GM11168 (cell line): ENCODE measurements around the gene QSOX1.

Source experiments
- in situ Hi-C: fragments of 300-500 bp; cut with MboI; formaldehyde crosslinking; loops from one replicate; pipeline ENCODE4 v1.12.0; 2022; ENCODE audit warnings: low sequenced_read_pairs; ENCODE audit not compliant: unreplicated experiment

The QSOX1 gene

GRCh38 chr1:180167721-180168467, 13.2 kb downstream of the QSOX1 start:
- in situ Hi-C loops: loop anchor here (25.0 kb wide), 2 partner anchors 306 to 456 kb away; no protein-coding TSS in a partner anchor

DNA sequence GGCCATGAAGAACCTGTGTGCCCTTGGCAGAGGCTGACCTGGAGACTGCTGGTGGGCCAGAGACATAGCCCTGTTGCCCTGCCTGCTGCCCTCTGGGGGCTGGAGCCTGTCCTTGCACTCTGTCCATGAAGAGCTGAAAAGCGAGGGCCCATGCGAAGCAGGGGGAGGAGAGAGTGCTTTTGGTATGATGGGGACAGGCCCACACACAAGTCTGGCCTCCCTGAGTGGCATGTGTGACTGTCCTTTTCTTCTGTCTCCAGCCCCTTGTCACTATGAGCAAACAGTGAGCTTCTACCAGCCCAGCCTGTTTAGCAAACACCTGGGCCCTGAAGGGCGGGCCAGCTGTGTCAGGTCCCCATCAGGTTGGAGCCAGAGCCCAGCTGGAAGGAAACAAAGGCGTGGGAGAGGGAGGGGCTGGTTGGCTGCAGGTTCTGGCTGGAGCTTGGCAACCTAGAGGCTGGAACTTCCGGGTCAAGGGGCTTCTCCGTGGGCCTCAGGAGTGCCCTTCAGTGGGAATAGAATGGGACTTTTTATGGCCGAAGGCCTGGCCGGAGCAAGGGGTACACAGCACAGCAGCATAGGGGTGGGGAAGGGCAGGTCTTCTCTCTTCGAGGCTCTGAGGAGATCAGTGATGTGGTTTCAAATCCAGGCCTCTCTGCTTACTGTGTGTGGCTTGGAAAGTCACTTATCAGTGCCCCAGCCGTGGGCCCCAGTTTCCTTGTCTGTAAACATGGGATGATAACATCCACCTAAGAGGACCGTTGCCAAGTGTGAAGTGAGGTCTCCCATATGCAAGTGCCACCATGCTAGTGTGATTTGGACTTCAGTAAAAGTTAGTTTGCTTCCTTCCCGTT, 14.3 kb downstream of the QSOX1 start:
- in situ Hi-C loops: loop anchor here (25.0 kb wide), 2 partner anchors 307 to 457 kb away; no protein-coding TSS in a partner anchor

GRCh38 chr1:180169640-180170195, 15.0 kb downstream of the QSOX1 start:
- in situ Hi-C loops: loop anchor here (25.0 kb wide), 2 partner anchors 307 to 457 kb away; no protein-coding TSS in a partner anchor

DNA sequence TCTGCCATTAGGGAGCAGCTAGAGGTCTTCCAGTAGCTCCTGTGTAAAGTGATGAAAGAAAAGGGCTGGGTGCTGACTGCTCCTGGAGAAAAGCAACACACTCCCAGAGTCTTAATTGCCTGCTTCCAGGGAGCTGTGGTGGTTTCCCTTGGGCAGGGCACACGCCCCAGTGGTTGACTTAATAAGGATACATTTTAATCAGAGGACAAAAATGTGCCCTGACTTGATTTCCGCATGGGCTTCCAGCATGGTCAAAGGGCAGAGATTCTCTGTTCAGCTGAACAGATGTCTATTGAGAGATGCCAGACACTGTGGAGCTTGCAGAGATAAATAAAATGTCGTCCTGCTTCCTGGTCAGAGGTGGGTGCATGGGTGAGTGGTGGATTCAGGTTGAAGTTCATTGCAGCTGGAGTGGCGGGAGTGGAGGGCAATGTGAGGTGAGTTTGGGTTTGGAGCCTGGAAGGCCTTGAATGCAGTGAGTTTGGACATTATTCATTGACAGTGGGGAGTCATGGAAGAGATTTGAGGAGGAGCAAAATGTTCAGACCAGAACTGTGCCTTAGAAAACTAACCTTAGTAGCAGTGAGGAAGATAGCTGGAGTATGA, 16.0 kb downstream of the QSOX1 start:
- in situ Hi-C loops: loop anchor here (25.0 kb wide), 2 partner anchors 308 to 458 kb away; no protein-coding TSS in a partner anchor

DNA sequence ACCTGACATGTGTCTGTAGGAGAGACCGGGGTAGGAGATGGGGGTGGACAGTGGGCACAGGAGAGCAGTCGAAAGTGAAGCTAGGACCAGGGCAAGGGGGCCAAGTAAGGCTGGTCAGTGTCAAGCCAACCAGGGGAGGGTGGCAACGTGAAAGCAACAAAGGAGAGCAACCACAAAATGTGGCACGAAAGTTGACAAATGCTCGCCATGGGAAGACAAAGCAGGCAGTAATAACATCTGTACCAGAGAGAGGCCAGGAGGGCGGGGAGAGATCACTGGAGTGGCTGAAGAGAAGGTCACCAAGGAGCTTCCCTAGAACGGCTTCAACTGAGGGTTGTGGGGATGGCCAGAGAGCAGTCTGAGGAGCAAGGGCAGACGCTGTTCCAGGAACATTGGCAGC, 17.0 kb downstream of the QSOX1 start:
- in situ Hi-C loops: loop anchor here (25.0 kb wide), 2 partner anchors 309 to 459 kb away; no protein-coding TSS in a partner anchor

DNA sequence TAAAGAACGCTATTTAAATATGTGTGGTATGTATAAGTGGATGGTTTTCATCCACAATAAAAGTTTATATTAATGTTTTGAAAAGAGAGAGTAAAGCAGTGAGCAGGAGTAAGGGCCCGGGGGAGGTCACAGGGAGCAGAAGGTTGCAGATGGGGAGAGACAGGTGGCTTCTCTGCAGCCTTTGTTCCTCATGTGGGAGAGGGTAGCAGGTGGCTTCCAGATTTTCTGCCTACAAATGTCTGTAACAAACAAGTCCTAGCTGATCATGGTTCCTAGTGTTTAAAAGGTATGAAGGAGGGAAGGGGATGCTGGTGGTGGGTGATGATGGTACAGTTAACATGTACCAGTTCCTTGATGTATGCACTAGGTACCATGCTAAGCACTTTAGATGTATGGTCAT, 18.8 kb downstream of the QSOX1 start:
- in situ Hi-C loops: loop anchor here (25.0 kb wide), 2 partner anchors 311 to 461 kb away; no protein-coding TSS in a partner anchor

DNA sequence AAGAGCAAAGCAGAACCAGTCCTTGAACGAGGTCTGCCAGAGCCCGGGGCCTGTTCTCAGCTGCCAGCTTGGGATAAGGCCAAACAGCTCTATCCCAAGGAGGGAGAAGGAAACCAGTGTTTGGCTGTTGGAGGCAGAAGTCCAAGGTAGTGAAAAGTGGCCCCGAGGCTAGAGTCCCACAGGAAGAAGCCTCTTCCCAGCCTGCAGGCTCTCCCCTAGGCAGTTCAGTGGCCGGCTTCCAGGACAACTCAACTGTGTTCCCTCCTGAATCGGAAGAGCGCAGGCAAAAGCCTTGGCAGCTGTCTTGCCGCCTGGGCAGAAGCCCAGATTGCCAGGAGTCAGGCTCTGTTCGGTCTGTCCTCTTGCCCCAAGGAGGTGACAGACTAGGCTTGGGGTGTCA, 19.3 kb downstream of the QSOX1 start:
- in situ Hi-C loops: loop anchor here (25.0 kb wide), 2 partner anchors 312 to 462 kb away; no protein-coding TSS in a partner anchor

DNA sequence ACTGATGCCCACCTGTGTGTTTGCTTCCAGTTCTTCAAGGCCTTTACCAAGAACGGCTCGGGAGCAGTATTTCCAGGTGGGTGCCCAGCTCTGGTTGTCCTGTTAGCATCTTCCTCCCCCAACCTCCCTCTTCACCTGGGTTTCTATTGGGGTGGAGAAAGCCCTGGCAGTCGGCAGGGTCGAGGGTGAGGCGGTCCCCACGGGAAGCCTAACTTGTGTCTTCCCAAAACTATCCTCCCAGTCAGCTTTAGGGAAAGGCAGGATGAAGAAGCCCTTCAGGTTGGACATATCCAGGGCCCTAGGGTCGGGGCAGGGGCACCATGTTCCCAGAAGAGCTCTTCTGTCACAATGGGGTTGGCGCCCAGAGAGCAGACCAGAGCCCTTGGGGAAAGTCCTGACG, 20.6 kb downstream of the QSOX1 start:
- in situ Hi-C loops: no loop called here

- in situ Hi-C loops: no loop called here
Observed at GRCh38 chr1:180175806-180176205, 21.1 kb downstream of the QSOX1 start.

DNA sequence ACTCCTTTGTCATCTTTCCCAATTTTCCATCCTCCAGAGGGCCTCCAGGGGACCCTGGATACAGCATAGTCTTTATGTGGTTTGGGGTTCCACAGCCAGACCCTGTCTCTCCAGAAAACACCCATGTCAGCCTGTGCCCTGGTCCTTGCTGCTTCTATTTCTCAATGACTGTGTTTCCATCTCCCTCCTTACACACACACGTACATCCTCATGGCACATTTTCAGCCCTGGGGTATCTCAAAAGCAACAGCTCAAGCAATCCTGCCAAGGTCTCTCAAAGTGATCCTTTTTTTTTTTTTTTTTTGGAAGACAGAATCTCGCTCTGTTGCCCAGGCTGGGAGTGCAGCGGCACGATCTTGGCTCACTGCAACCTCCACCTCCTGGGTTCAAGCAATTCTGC, 22.3 kb downstream of the QSOX1 start:
- in situ Hi-C loops: no loop called here

DNA sequence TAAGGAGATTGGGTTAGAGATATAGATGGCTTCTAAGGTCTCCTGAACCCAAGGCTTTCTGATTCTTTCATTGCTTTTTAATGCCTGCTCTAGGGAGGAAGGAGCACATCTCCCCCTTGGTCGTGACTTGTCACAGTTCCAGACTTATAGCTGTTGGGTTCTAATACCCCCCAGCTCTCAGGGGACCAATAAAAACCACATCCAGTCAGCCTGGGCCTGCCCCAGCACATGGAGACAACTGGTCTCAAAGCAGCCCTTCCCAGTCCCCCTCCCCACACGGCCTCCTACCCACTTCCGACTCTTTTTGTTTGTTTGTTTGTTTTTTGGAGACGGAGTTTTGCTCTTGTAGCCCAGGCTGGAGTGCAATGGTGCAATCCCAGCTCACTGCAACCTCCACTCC, 23.3 kb downstream of the QSOX1 start:
- in situ Hi-C loops: no loop called here

GRCh38 chr1:180178511-180179161, 24.0 kb downstream of the QSOX1 start:
- in situ Hi-C loops: no loop called here

- in situ Hi-C loops: no loop called here
Observed at GRCh38 chr1:180179162-180179957, 24.7 kb downstream of the QSOX1 start.

- in situ Hi-C loops: no loop called here
Observed at GRCh38 chr1:180181048-180181447, 26.4 kb downstream of the QSOX1 start.

GRCh38 chr1:180181996-180182642, 27.4 kb downstream of the QSOX1 start:
- in situ Hi-C loops: no loop called here

DNA sequence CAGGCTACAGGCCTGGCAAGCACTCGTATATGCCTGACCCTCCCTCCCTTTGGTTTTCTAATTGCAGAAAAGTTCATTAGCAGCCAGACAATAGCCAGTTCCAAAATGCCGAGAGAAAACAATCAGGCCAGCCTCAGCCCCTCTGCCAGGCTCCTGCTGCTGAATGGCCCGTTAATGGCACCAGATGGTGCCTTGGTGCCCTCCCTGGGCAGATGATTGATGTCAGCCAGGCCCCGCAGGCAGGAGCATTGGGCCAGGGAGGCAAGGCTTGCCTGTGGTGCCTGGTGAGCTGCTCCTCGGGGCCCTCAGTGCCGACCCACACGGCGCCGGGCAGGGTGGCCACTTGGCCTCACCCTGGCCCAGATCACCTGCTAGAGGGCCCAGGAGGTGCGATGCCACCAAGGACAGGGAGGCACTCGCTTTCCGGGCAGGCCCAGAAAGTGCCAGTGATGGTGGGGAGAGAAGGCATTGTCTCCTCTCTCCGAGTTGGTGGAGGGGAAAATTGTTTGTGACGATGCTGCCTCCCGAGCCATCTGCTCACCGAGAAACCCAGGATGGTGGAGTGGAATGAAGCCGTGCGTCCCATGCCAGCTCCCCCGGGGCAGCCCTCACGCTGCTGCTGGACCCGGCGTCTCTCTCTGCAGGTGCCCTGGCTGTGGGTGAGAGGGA, 28.1 kb downstream of the QSOX1 start:
- in situ Hi-C loops: no loop called here

DNA sequence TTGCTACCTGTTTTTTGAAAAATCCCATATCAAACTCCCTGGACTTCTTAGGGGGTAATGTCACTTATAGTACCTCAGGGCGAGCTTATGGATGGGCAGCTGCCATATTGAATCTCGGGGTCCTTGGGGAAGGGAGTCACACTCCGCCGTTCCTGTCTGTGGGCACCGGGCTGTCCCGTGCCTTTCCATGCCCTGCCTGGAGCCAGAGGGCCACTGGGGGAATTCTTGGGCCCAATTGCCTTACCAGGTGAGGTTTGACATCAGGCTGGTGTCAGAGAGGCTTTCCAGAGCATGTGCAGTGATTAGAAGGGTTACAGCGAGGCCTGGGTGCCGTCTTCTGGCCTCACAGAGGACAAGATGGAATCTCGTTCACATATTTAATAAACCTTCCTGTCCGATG, 28.8 kb downstream of the QSOX1 start:
- in situ Hi-C loops: no loop called here

- in situ Hi-C loops: no loop called here
Observed at GRCh38 chr1:180184041-180184440, 29.4 kb downstream of the QSOX1 start.
